ENCODE data around the gene PNPLA7. TPM values are rescaled to one million over a fixed set of nuclear protein-coding genes. Genes with fewer than 3 reads are reported as not detected.
"Not testable (repeated sequence)": the region's sequence is repeated elsewhere in the genome, so short reads cannot be mapped to it uniquely, and the experiment has no call there.

Gene PNPLA7
- total RNA-seq, 1 donor from 2014 or later, result 1.5 TPM

GRCh38 chr9:137575364-137575715, 25.1 kb upstream of the PNPLA7 start:
- no peak for DNase-seq

GRCh38 chr9:137574192-137574591, 24.0 kb upstream of the PNPLA7 start:
- DNase-seq, result no peak

DNA sequence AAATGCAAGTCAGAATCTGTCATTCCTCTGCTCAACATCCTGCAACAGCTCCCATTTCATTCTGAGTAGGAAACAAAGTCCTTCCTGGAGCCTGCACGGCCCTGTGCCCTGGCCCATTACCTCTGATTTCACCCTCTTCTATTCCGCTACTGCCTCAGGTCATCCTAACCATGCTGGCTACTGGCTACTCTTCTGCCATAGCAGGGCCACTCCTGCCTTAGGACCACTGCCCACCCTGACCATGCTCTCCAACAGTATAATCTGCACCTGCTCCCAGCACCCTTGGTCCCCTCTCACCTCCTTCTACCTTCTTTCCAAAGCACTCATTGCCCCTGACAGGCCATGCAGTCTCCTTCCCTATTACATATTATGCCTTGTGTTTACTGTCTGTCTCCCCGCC, 20.4 kb upstream of the PNPLA7 start:
- DNase-seq, result no peak

DNA sequence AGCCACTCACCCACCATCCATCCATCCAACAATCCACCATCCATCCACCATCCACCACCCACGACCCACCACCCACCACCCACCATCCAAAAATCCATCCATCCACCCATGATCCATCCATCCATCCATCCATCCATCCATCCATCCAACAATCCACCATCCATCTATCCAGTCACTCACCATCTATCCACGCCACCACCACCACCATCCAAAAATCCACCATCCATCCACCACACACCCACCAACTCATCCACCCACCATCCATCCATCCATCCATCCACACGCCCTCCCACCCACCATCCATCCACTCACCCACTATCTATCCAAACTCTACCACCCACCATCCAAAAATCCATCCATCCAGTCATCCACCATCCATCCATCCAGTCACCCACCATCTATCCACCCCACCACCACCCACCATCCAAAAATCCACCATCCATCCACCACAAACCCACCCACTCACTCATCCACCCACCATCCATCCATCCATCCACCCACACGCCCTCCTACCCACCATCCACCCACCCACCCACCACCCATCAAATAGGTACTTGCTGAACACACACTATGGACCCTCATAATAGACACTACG, 19.5 kb upstream of the PNPLA7 start:
- DNase-seq, result no peak

GRCh38 chr9:137568445-137568844, 18.2 kb upstream of the PNPLA7 start:
- DNase-seq, result not testable (repeated sequence)

DNA sequence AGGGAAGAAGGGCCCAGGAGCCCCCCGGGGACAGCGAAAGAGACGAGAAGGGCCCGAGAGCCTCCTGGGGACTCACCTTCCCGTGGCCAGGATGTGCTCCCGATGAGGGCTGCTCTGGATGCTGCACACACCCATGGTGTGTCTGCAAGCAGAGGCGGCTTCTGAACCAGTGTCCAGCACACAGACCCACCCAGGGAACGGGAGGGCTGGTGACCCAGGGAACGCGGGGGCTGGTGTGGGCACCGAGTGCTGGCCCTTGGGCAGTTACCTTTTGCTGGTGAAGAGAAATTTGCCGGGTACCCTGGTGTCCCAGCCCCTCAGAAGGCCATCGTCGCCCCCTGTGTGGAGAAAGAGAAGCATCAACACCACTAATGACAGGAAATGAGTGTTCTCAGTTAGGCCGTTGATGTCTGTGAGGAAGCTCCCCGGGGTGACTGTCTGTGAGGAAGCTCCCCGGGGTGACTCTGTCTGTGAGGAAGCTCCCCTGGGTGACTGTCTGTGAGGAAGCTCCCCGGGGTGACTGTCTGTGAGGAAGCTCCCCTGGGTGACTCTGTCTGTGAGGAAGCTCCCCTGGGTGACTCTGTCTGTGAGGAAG, 14.7 kb upstream of the PNPLA7 start:
- DNase-seq, result no peak

DNA sequence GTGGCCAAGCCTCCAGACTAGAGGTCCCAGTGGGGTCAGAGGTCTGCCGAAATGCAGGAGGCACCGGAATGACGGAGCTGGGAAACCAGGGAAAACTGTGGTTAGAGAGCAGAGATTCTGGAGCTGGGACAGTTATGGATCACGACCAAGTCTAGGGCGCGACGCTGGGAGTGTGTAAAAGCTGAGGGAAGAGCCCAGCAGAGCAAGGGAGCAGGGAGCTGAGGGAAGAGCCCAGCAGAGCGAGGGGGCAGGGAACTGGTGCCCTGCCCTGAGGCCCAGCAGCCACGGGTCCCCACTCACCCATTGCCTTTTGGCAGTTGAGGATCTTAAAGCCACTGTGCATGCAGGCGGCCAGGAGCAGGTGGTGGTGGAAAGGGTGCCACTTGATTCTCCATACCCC, 13.9 kb upstream of the PNPLA7 start:
- DNase-seq, result no peak

DNA sequence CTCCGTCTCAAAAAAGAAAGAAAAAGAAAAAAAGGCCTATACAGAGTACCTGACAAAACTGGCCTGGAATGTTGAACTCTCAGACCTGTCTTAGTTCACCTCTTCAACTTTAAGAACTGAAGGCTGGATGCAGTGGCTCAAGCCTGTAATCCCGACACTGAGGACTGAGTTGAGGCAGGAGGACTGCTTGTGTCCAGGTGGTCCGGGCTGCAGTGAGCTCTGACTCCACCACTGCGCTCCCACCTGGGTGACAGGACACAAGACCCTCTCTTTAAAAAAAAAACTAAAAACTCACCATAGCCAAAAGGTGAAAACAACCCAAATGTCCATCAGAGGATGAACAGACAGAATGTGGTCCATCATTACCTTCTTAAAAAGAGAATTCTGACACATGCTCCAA, 7.9 kb upstream of the PNPLA7 start:
- no peak for DNase-seq

DNA sequence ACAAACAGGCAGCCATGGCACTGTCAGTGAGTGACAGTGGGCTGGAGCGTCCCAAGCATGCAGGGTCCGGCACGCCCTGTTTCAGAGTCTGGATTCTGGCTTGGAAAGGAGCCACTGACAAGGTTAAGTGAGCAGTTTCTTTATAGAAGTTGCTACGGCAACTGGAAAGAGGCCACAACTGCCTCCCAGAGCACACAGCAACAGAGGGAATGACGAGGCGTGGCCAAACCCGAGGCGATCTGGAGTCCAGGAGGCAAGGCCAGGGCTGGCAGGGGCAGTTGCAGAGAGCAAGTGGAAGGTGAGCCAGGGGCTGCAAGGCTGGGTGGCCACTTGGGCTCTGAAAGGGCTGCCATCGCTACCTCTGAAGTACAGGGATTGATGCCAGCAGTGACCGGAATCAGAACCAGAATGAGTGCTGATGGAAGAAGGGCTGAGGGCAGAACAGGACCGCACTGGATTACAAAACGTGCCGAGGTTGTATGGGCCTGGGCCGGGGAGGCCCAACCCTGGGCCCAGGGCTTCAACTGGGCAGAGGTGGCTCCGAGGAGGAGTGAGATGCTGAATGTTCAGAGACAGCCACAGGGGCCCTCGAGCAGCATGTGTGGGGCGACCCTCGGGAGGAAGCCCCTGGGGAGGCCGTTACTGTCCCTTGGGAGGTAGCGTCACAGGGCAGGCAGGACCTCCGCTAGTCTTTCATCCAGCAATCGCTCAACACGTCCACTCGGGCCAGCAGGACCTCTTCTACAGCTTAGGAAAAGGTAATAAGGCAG, 6.1 kb upstream of the PNPLA7 start:
- peak; percentile 40 for DNase-seq

DNA sequence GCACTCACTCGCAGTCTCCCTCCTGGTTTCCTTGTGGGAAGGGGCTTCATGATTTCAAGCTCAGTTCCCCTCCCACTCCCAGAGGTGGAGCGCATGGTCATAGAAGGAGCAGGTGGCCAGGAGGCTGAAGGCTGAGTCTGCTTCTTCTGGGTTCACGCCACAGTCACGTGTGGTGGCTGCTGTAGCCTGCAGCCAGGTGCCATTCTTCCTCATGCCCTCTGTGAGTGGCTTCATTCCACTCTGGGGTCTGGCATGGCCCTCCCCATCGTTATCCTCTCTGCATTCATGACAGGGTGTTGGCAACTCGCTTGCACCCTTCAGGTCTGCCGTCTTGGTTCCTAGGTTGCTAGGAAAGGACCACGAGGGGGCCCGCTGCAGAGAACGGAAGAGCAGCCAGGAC, 5.0 kb upstream of the PNPLA7 start:
- DNase-seq, result no peak

DNA sequence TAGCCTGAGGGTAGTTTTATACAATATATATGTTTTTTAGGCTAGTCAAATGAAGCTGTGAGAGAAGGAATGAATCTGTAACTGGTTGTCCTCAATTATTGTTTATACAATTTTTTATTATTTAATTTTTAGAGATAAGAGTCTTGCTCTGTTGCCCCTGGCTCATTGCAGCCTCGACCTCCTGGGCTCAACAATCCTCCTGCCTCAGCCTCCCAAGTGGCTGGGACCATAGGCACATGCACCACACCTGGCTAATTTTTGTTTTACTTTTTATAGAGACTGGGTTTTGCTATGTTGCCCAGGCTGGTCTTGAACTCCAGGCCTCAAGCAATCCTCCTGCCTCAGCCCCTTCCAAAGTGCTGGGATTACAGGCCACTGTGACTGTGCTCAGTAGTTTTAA, 4.1 kb upstream of the PNPLA7 start:
- DNase-seq, result no peak

DNA sequence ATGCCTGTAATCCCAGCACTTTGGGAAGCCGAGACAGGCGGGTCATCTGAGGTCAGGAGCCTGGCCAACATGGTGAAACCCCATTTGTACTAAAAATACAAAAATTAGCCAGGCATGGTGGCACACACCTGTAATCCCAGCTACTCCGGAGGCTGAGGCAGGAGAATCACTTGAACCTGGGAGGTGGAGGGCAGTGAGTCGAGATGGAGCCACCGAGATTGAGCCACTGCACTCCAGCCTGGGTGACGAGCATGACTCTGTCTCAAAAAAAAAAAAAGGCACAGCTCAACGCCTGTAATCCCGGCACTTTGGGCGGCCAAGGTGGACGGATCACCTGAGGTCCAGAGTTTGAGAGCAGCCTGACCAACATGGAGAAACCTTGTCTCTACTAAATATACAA, 3.5 kb upstream of the PNPLA7 start:
- DNase-seq, result not testable (repeated sequence)

DNA sequence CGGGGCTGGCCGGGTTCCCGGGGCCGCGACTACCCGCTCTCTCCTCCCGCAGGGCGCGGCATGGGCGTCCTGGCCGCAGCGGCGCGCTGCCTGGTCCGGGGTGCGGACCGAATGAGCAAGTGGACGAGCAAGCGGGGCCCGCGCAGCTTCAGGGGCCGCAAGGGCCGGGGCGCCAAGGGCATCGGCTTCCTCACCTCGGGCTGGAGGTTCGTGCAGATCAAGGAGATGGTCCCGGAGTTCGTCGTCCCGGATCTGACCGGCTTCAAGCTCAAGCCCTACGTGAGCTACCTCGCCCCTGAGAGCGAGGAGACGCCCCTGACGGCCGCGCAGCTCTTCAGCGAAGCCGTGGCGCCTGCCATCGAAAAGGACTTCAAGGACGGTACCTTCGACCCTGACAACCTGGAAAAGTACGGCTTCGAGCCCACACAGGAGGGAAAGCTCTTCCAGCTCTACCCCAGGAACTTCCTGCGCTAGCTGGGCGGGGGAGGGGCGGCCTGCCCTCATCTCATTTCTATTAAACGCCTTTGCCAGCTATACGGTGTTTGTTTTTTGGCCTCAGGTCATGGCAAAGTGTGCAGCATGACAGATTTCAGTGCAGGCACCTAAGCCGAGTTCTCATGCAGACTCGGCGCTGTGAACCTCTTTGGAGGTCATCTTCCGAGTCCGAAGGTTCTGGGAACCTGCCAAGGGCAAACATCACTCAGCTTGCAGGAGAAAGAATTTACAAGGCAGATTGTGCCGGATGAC, 2.0 kb upstream of the PNPLA7 start:
- no peak for DNase-seq

- peak; percentile 96 for DNase-seq
Measured at GRCh38 chr9:137551264-137552021, 1.2 kb upstream of the PNPLA7 start, which contains the start of gene MRPL41. Gene MRPL41 (plus strand): TSS chr9:137551879. CDS start chr9:137552082, 203 bp downstream.

DNA sequence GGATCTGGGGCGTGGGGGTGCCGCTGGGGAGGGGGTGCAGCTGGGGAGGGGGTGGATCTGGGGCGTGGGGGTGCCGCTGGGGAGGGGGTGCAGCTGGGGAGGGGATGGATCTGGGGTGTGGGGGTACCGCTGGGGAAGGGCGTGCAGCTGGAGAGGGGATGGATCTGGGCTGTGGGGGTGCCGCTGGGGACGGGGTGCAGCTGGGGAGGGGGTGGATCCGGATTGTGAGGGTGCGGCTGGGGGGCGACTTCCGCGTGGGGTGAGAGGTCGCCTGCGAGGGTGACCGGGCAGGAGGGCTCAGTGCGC, 709 bp upstream of the PNPLA7 start:
- not testable (repeated sequence) for DNase-seq

DNA sequence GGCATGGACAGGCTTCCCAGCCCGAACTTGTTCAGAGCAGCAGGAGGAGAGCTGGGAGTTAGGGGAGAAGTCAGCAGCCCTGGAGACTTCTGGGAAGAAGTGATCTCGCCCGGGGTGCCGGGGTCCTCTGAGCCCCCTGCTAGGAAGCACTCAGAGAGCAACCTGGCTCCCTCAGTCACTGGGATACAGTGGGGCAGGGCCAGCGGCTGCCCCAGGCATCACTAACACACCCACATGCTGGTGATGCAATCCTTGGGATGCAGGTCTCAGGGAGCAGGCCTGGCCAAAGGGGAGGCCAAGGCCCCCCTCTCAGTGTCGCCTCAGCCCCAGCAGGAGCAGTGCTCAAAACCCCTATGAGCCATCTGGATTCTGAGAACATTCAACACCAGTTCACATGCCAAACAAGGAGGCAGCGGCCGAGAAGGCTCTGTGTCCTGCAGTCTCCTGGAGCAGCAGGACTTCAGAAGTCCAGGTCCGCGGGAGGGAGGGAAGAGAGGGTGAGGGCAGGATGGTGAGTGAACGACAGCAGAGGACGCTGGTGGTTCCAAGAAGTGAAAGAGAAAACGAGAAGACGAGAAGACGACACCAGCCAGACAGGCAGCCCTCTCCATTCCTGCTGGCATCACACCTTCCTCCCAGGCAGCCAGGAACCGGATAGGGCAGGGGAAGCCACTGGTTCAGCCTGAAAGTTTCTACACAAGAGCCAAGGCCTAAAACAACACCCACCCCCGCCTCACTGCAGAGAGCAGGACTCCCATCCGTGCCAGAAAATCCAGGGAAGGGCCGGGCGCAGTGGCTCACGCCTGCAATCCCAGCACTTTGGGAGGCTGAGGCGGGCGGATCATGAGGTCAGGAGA, 2.3 kb downstream of the PNPLA7 start:
- no peak for DNase-seq

GRCh38 chr9:137545123-137545522, 5.1 kb downstream of the PNPLA7 start:
- DNase-seq, result no peak

- no peak for DNase-seq
Measured at GRCh38 chr9:137544176-137544760, 5.9 kb downstream of the PNPLA7 start.

DNA sequence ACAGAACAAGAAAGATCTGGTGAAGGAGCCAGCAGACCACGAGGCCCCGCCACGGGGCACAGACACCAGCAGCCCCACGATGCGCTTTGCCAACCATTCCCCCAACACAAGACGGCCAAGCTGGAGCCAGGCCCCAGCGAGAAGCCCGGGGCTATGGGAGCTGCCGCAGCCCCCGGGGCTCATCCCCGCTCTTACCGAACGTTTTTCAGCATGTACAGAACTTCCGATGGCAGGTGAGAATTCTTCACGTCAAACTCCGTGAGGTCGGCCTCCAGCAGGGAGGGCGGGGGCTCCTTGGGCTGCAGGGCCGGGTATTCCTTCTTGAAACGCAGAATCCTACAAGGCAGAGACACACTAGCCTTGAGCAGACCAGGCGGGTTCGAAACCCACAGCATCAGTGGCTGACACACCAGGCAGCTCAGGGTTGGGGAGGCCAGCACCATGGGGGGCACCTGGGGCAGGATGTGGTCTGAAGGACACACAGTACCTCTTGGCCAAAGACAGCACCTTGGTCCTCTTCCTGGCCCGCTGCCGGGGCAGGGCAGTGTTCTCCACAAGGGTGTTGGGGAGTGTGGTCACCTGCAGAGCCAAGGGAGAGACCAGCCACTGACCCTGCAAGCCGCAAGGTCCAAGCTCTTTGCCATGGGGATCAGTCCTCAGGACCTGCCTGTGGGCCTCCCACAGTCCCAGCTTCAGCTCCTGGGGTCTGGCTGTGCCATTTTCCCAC, 6.8 kb downstream of the PNPLA7 start:
- no peak for DNase-seq

DNA sequence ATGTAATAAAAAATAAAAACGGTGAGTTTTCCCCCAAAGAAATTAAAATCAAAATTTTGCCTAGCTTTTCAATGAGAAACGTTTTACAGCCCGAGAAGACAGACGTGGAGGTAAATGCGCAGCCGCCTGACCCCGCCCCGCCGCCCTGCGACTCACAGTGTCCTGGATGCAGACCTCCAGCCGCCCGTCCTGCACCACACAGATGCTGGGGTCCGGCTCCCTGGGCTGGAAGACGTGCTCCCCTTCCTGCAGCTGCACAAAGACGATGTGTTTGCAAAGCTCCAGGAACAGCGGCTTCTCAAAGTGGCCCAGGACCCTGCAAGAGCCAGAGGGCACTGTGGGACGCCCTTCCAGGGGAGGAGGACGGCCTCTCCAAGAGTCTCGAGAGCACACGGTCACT, 7.7 kb downstream of the PNPLA7 start:
- DNase-seq, result no peak
